Stimulated activated CD4-positive, alpha-beta T cell treated with anti-CD3 and anti-CD28 coated beads, Interleukin-2, amount 100 ng/mL, for 48 hours (primary cell): ENCODE data around the gene ARHGEF11.

ENCODE experiments used
- DNase-seq, 2 donors: peaks; one replicate each; pipeline ENCODE4 v3.0.0-alpha.2; 2020

ARHGEF11 gene

GRCh38 chr1:156998840-156999500 lies 46.6 kb downstream of the ARHGEF11 start:
- no peak for DNase-seq

- no peak for DNase-seq
Observed at GRCh38 chr1:156998301-156998700, 47.2 kb downstream of the ARHGEF11 start.

GRCh38 chr1:156995412-156995811 lies 50.1 kb downstream of the ARHGEF11 start:
- no peak for DNase-seq

GRCh38 chr1:156994277-156994676 lies 51.3 kb downstream of the ARHGEF11 start:
- no peak for DNase-seq

- DNase-seq = no peak
Observed at GRCh38 chr1:156993426-156994147, 52.0 kb downstream of the ARHGEF11 start.

GRCh38 chr1:156992215-156992614 lies 53.3 kb downstream of the ARHGEF11 start:
- DNase-seq = no peak

GRCh38 chr1:156987715-156988114 lies 57.8 kb downstream of the ARHGEF11 start:
- no peak for DNase-seq

GRCh38 chr1:156980551-156980950 lies 65.0 kb downstream of the ARHGEF11 start:
- DNase-seq = no peak

GRCh38 chr1:156975084-156975483 lies 70.5 kb downstream of the ARHGEF11 start:
- DNase-seq = no peak

- DNase-seq = no peak
Observed at GRCh38 chr1:156973417-156973816, 72.1 kb downstream of the ARHGEF11 start.

GRCh38 chr1:156970017-156970416 lies 75.5 kb downstream of the ARHGEF11 start:
- DNase-seq = no peak

- no peak for DNase-seq
Observed at GRCh38 chr1:156969496-156969895, 76.0 kb downstream of the ARHGEF11 start.

- DNase-seq = no peak
Observed at GRCh38 chr1:156964441-156964840, 81.1 kb downstream of the ARHGEF11 start.

- DNase-seq = peak in 1 of 2 donors; percentile 18
Observed at GRCh38 chr1:156963621-156964020, 81.9 kb downstream of the ARHGEF11 start.

- peak in 1 of 2 donors; percentile 29 for DNase-seq
Observed at GRCh38 chr1:156961709-156962108, 83.8 kb downstream of the ARHGEF11 start.

- DNase-seq = no peak
Observed at GRCh38 chr1:156959925-156960324, 85.6 kb downstream of the ARHGEF11 start.

GRCh38 chr1:156959414-156959813 lies 86.1 kb downstream of the ARHGEF11 start:
- no peak for DNase-seq

- no peak for DNase-seq
Observed at GRCh38 chr1:156958247-156958714, 87.3 kb downstream of the ARHGEF11 start.

GRCh38 chr1:156957634-156958033 lies 87.9 kb downstream of the ARHGEF11 start:
- DNase-seq = no peak

GRCh38 chr1:156956333-156956732 lies 89.2 kb downstream of the ARHGEF11 start:
- DNase-seq = no peak

GRCh38 chr1:156953571-156953970 lies 92.0 kb downstream of the ARHGEF11 start:
- DNase-seq = no peak

GRCh38 chr1:156951371-156951770 lies 94.2 kb downstream of the ARHGEF11 start:
- no peak for DNase-seq

- no peak for DNase-seq
Observed at GRCh38 chr1:156949127-156949526, 96.4 kb downstream of the ARHGEF11 start.

GRCh38 chr1:156948708-156949107 lies 96.8 kb downstream of the ARHGEF11 start:
- DNase-seq = no peak
